Measurements from ENCODE around the gene CHD2.

Gene CHD2

GRCh38 chr15:93066834-93067648, 166.9 kb downstream of the CHD2 start:
- DNase-seq (ENCODE audit: low read depth, low spot score): no peak

- no peak for DNase-seq (ENCODE audit: low read depth, low spot score)
Observed at GRCh38 chr15:93067649-93068085, 167.5 kb downstream of the CHD2 start.

- no peak for DNase-seq (ENCODE audit: low read depth, low spot score)
Observed at GRCh38 chr15:93068581-93069199, 168.6 kb downstream of the CHD2 start.

GRCh38 chr15:93070132-93070531, 170.0 kb downstream of the CHD2 start:
- no peak for DNase-seq (ENCODE audit: low read depth, low spot score)

DNA sequence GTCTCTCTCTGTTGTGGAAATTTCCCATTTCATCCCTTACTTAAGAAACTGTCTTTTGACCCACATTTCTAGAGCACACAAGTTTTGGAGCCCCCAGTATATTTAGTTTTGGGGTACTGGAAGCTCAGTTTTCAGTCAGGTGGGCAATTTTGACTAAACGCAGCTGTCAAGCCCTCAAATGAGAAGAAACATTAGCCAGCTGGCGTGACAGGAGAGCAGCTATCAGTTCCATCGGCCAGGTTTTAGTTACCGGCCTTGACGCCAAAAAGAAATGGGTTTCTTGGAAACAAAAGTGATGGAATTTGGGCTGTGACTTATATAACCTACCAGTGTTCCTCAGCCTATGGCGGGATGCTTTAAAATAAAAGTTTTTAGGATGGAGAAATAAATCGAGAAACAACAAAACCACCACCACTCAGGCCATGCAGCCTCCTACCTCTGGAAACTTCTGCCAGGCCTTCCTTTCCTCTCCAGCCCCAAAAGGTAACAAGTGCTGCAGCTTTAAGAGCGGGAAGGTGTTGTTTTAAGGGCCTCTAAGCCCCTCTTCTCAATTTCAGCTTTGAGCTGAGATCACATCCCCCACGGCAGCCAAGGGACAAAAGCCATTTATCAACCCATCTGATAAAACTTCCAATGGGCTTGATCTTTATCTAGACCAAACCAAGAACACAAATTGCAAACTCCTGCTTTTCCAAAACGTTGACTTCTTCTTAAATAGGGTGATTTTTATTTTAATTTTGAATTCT, 170.6 kb downstream of the CHD2 start:
- no peak for DNase-seq (ENCODE audit: low read depth, low spot score)

- peak; percentile 41 for DNase-seq (ENCODE audit: low read depth, low spot score)
Observed at GRCh38 chr15:93071469-93071936, 171.4 kb downstream of the CHD2 start.

DNA sequence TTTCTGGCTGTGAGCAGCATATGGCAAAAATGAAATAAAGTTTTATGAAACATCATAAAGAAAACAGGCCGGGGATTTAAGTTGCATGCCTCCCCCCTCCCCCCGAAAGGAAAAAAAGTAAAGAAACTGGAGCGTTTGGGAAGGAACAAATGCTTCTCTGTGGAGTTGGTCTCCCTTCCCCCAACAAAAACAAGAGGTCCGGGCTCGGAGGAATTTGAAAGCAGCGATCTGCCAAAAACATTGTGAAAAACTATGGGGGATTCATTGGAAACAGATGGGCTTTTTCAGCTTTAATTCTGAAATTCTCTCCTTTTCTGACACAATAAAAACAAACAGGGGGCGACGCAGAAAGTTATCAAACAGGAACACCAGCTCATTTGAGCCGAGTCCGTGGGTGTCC, 171.9 kb downstream of the CHD2 start:
- peak; percentile 66 for DNase-seq (ENCODE audit: low read depth, low spot score)

GRCh38 chr15:93072411-93073394, 172.6 kb downstream of the CHD2 start:
- DNase-seq (ENCODE audit: low read depth, low spot score): peak; percentile 95

GRCh38 chr15:93073465-93073952, 173.4 kb downstream of the CHD2 start:
- DNase-seq (ENCODE audit: low read depth, low spot score): no peak

GRCh38 chr15:93074599-93074998, 174.5 kb downstream of the CHD2 start:
- DNase-seq (ENCODE audit: low read depth, low spot score): no peak

DNA sequence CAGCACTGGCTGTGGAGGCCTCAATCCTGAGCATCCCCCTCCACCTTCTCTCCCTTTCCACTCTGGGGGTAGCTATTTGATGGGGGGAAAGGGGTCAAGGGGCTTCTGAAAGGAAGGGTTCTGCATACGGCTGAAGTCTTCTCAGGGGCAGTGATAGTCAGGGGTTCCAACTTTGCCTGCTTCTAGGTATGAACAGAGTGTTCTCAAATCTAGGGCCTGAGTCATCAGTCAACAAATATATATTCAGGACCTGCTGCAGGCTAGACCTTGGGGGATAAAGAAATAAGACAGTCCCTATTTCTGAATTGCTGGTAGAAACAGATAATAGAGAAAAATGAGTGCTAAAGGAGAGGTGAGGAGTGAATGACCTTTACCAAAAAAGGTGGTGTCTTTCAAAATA, 176.1 kb downstream of the CHD2 start:
- no peak for DNase-seq (ENCODE audit: low read depth, low spot score)

GRCh38 chr15:93076875-93077274, 176.8 kb downstream of the CHD2 start:
- DNase-seq (ENCODE audit: low read depth, low spot score): no peak

All from astrocyte of the hippocampus (primary cell).